ENCODE measurements around the gene KNCN. TPM values are rescaled to one million over a fixed set of nuclear protein-coding genes. Genes with fewer than 3 reads are reported as not detected.

Gene KNCN
- total RNA-seq, 1 donor, result not detected

- DNase-seq (ENCODE audit: low read depth), result no peak
- TF ChIP-seq CTCF (IDR thresholded peaks at IDR 0.05; ENCODE audit: insufficient read depth, low read depth, low read length), result no peak
- H3K4me3 ChIP-seq (ENCODE audit: low read depth, low read length), result no peak overlapping the region
Measured at GRCh38 chr1:46497020-46497419, 54.4 kb downstream of the KNCN start.

- TF ChIP-seq CTCF (IDR thresholded peaks at IDR 0.05; ENCODE audit: insufficient read depth, low read depth, low read length), result no peak
- DNase-seq (ENCODE audit: low read depth), result no peak
- no peak overlapping the region for H3K4me3 ChIP-seq (ENCODE audit: low read depth, low read length)
Measured at GRCh38 chr1:46496505-46496904, 54.9 kb downstream of the KNCN start.

- DNase-seq (ENCODE audit: low read depth), result no peak
- H3K4me3 ChIP-seq (ENCODE audit: low read depth, low read length), result no peak overlapping the region
- no peak for TF ChIP-seq CTCF (IDR thresholded peaks at IDR 0.05; ENCODE audit: insufficient read depth, low read depth, low read length)
Measured at GRCh38 chr1:46495778-46496177, 55.7 kb downstream of the KNCN start.

Other genes starting within 250 kb of the KNCN start
- gene LRRC41, start 248.0 kb downstream of the KNCN start, total RNA-seq, result 106 and 123 TPM in 2 replicates
- gene UQCRH, start 247.9 kb downstream of the KNCN start, total RNA-seq, result 194 and 249 TPM in 2 replicates
- 11.9 and 22.9 TPM in 2 replicates for gene NSUN4, start 210.8 kb downstream of the KNCN start, total RNA-seq
- 0.64 and 0.86 TPM in 2 replicates for gene FAAH, start 157.3 kb downstream of the KNCN start, total RNA-seq
- gene DMBX1, start 61.8 kb downstream of the KNCN start, total RNA-seq, result not detected in 2 replicates
- 14.7 and 19.6 TPM in 2 replicates for gene MKNK1, start 52.6 kb upstream of the KNCN start, total RNA-seq
- gene MOB3C, start 65.2 kb upstream of the KNCN start, total RNA-seq, result 5.2 and 8.6 TPM in 2 replicates
- gene ATPAF1, start 116.7 kb upstream of the KNCN start, total RNA-seq, result 43.8 and 66.1 TPM in 2 replicates
- gene TEX38, start 120.2 kb upstream of the KNCN start, total RNA-seq, result under 0.01 TPM in 1 of 2 replicates, not detected in the other
- 58.3 and 64.3 TPM in 2 replicates for gene EFCAB14, start 167.5 kb upstream of the KNCN start, total RNA-seq
- gene CYP4B1, start 247.4 kb upstream of the KNCN start, total RNA-seq, result not detected in 2 replicates